GM13976 (cell line): ENCODE data around the gene MAN1B1.
A peak's percentile ranks its signal among the peaks of the same experiment; 100 is the strongest.
"Not testable (repeated sequence)": the region's sequence is repeated elsewhere in the genome, so short reads cannot be mapped to it uniquely, and the experiment has no call there.

ENCODE experiments used
- DNase-seq: peaks from one replicate; pipeline ENCODE4 v3.0.0; 2012; ENCODE audit warnings: low spot score
- in situ Hi-C: fragments of 300-500 bp; cut with MboI; formaldehyde crosslinking; loops from one replicate; pipeline ENCODE4 v1.12.0; 2022; ENCODE audit warnings: low sequenced_read_pairs, mixed read lengths, inconsistent platforms; ENCODE audit not compliant: unreplicated experiment
- TF ChIP-seq, protein P1 (sequence below): IDR thresholded peaks from 2 replicates; pipeline ENCODE4 v1.5.1; 2012; ENCODE audit warnings: borderline replicate concordance, mild to moderate bottlenecking; ENCODE audit not compliant: insufficient read depth; ENCODE audit errors: extremely low read depth, missing control alignments, control extremely low read depth

The MAN1B1 gene

DNA sequence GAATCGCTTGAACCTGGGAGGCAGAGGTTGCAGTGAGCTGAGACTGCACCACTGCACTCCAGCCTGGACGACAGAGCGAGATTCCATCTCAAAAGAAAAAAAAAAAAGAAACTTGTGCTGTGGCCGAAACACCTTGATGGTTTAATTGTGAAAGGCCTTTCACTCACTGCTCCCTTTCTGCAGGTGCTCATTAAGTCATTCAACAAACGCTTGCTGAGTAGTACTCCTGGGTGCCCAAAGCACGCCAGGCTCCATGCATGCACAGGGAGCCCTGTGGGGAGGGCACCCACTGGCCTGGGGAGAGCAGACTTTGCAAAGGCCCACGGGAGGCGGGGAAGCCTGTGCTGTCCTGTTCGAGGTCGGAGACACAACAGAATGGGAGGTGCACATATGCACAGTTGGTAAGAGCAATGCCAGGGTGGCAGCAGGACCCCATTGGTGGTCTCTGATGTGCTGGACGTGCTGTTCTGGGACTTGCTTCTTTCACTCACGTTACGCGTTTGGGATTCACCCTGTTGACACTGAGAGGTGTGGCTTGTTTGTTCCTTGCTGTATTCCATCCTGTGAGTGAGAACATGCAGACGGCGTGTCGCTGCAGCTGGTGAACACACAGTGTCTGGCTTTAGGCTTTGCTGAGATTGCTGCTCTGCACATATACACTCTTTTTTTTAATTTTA is 29.9 kb upstream of the MAN1B1 start:
- TF ChIP-seq, protein P1, sequence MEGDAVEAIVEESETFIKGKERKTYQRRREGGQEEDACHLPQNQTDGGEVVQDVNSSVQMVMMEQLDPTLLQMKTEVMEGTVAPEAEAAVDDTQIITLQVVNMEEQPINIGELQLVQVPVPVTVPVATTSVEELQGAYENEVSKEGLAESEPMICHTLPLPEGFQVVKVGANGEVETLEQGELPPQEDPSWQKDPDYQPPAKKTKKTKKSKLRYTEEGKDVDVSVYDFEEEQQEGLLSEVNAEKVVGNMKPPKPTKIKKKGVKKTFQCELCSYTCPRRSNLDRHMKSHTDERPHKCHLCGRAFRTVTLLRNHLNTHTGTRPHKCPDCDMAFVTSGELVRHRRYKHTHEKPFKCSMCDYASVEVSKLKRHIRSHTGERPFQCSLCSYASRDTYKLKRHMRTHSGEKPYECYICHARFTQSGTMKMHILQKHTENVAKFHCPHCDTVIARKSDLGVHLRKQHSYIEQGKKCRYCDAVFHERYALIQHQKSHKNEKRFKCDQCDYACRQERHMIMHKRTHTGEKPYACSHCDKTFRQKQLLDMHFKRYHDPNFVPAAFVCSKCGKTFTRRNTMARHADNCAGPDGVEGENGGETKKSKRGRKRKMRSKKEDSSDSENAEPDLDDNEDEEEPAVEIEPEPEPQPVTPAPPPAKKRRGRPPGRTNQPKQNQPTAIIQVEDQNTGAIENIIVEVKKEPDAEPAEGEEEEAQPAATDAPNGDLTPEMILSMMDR, result no peak
- in situ Hi-C loops, result no loop called here
- no peak for DNase-seq

DNA sequence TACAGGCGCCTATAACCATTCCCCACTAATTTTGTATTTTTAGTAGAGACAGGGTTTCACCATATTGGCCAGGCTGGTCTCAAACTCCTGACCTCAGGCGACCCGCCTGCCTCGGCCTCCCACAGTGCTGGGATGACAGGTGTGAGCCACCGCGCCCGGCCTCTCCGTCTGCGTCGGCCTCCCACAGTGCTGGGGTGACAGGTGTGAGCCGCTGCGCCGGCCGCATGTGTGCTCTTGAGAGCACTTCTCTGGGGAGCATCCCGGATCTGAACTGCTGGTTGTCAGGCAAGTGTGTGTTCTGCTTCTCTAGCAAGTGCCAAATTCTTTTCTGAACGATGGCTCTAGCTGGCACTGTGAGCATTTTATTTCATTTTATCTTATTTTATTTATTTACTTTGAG is 29.2 kb upstream of the MAN1B1 start:
- in situ Hi-C loops, result no loop called here
- TF ChIP-seq, protein P1, result no peak
- no peak for DNase-seq

DNA sequence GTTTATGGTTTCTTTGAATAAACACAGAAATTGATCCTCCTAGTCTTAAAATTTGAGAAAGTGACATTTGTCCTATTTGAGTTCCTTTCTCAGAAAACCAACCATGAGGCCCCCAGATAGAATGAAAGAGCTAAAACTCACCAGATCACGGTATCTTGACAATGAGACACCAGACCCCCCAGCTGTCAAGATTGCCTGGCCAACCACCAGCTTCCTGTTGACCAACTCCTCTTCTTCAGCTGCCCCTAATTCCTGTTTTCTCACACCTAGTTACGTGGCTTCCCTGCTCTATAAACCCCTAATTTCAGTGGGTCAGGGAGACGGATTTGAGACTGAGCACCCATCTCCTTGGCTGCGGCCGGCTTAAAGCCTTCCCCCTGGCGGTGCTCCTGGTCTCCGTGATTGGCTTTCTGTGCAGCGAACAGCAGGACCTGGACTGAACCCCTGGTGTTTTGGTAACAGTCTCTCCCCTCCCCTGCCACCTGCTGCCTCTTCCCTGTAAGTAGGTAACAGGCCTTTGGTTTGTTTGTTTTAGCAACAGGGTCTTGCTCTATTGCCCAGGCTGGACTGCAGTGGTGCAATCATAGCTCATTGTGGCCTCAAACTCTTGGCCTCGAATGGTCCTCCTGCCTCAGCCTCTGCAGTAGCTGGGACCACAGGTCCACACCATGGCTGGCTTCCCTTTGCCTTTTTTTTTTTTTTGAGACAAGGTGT is 28.1 kb upstream of the MAN1B1 start:
- TF ChIP-seq, protein P1, result no peak
- DNase-seq, result no peak
- in situ Hi-C loops, result no loop called here

DNA sequence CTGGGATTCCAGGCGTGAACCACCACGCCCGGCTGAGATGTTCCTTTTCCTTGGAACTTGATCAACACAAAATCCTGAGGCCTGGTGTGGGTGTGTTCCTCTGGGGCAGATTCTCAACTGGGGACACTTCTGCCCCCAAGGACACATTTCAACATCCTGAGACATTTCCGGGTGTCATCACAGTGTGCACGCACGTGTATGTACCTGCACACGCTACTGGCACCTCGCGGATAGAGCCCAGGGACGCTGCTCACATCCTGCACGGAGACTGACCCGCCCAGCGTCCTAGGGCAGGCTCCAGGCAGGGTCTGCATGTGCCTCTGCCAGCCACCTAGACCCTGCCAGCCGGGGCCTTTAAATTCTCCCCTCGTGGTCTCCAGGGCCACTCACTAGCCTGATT is 24.4 kb upstream of the MAN1B1 start:
- no peak for DNase-seq
- TF ChIP-seq, protein P1, result no peak
- in situ Hi-C loops, result no loop called here

DNA sequence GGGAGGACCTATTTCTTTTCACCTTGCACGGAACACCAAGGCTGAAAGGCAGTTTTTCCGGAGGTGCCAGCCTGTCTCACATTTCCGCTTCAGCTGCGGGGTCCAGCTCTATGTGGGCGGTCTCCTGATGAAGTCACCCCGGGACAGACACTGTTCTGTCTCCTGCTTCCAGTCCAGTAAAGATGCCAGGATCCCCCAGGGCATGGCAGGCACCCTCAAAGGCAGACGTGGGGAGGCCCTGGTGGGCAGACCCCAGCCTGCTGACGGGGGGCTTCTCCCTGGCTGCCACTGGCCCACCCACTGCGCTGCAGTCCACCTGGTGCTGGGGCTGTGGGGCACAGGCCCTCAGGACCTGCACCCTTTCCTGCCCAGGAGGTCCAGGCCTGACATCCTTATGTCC is 24.0 kb upstream of the MAN1B1 start:
- DNase-seq, in situ Hi-C loops: not testable (repeated sequence)

DNA sequence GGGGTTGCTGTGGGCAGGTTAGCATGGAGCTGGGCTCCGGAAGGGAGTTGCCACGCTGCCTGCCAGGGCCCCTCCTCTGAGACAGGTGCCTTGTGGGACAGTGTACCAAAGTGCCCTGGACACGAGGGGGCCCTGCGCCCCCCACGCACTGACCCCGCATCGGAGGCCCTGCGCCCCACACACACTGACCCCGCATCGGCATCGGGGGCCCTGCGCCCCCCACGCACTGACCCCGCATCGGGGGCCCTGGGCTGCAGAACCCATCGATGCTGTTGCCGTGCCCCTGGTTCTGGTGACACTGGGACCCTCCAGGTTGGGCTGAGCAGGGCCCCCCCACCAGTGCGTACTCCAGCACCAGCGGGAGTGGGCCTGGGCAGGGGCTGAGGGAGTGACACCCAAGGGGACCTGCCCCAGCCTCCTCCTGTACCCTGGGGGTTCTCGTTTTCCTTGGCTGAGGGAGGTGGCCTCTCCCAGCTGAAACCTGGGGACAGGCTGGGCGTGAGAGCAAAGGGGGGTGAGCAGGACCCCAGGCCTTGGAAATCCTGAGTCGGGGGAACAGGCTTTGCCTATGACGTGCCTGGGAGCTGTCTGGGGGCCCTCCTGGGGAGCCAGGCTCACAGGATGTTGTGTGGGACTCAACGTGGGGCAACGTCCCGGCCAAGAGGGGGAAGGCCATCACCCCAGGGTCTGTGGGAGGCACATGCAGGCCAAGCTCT is 23.3 kb upstream of the MAN1B1 start:
- TF ChIP-seq, protein P1, result no peak
- DNase-seq, result no peak
- in situ Hi-C loops, result no loop called here

DNA sequence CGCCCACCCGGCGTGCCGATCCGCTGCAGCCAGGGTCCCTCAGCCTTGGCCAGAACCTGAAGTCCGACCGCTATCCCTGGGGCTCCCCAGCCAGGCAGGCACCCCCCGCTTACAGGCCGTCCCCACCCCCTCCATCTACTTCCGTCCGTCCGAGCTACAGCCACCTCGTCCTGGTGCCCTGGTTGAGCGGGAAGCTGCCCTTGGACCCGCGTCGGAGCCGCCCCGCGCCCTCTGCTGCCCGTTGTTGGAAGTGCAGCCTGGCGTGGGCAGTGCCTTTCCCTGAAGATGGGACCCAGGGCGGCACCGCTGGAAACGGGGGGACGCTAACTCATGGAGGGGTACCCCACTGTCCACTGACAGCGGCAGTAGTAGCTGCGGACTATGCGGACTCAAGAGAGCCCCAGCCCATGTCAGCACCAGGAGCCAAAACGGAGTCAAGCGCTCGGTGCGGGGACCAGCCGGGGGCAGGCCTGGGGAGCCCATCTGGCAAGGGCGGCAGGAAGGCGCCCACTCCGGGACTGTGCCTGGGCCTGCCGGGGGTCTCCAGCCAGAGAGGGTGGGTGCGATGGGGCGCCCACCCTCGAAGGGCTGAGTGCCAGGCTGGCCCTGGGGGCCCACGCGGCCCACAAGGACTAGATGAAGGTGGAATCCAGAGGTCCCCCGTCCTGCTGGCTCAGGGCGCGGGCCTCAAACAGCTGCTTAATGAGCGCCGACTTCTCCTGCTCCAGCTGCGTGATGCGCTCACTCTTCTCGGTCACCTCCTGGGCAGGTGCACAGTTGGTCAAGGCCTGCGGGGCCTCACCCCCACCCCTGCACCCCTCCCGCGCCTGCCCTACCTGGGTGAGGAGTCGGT is 22.5 kb upstream of the MAN1B1 start:
- DNase-seq, result peak; percentile 74
- TF ChIP-seq, protein P1, result peak; percentile 95
- in situ Hi-C loops, result no loop called here
